Omental fat pad (tissue), 4 donors: ENCODE measurements around the gene IL1RAP. TPM values are rescaled to one million over a fixed set of nuclear protein-coding genes. Genes with fewer than 3 reads are reported as not detected.
"Not testable (repeated sequence)": the region's sequence is repeated elsewhere in the genome, so short reads cannot be mapped to it uniquely, and the experiment has no call there.

Source experiments
- ATAC-seq: fragments of 150-250 bp; one replicate; pipeline ENCODE4 v1.9.1; 2016; ENCODE audit warnings: mild to moderate bottlenecking, moderate library complexity; ENCODE audit not compliant: low FRiP score
- DNase-seq: peaks from one replicate; pipeline ENCODE4 v3.0.0-alpha.2; 2019; ENCODE audit warnings: low spot score
- total RNA-seq, 4 donors: library from RNA; depleted of rRNA; stranded (reverse); fragments of >200 nt; gene quantifications; one replicate each; pipeline ENCODE4 v1.1.0, GENCODE V29; 2016
- TF ChIP-seq, protein P1 (sequence below), 3 donors: fragments of 450-650 bp; IDR thresholded peaks; one replicate each; pipeline ENCODE4 v1.5.1; 2016 to 2017; ENCODE audit warnings: antibody characterized with exemption in 3 of 3, mild to moderate bottlenecking in 3 of 3, moderate library complexity in 2 of 3

IL1RAP gene
- total RNA-seq, 4 donors from 2014 or later, result 10.5 to 75.3 (median 23.4) TPM

DNA sequence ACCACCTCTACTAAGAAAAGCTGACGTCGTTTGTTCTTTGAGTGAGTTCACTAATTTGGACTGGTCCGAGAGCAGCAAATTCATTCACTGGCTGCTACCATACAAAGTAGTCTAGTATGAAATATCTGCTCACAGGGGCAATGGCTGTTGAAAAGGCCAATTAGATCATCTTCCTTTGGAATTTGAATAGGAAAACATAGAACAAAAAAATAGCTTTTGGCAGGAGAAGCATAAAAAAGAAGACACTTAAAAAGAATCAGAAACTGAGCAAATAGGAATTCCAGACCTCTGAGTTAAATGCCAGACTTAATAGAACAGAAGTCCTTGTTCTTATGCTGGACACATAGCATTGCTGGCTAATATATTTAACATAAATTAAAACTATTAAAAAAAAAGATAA is 159.3 kb downstream of the IL1RAP start:
- DNase-seq, result no peak
- no peak for ATAC-seq
- TF ChIP-seq, protein P1, sequence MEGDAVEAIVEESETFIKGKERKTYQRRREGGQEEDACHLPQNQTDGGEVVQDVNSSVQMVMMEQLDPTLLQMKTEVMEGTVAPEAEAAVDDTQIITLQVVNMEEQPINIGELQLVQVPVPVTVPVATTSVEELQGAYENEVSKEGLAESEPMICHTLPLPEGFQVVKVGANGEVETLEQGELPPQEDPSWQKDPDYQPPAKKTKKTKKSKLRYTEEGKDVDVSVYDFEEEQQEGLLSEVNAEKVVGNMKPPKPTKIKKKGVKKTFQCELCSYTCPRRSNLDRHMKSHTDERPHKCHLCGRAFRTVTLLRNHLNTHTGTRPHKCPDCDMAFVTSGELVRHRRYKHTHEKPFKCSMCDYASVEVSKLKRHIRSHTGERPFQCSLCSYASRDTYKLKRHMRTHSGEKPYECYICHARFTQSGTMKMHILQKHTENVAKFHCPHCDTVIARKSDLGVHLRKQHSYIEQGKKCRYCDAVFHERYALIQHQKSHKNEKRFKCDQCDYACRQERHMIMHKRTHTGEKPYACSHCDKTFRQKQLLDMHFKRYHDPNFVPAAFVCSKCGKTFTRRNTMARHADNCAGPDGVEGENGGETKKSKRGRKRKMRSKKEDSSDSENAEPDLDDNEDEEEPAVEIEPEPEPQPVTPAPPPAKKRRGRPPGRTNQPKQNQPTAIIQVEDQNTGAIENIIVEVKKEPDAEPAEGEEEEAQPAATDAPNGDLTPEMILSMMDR (IDR thresholded peaks at IDR 0.05), result no peak

DNA sequence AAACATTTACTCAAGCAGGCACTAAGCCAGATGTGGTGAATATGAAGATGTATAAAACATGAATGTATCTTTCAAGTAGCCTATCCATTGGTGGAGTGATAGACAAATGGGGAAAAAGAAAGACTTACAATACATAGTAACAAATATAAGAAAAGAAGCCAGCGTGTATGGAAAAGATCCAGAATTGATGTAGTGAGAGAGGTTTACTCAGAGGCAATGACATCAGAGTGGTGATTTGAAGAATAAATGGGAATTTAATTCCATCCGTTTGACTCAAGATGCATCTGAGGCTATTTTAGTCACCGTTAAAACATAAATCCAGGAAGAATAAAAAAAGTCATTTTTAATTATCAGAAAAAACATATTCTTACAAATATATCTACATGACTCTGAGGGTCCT is 162.6 kb downstream of the IL1RAP start:
- DNase-seq (no peak), ATAC-seq (no peak)
- TF ChIP-seq, protein P1 (IDR thresholded peaks at IDR 0.05), result no peak

DNA sequence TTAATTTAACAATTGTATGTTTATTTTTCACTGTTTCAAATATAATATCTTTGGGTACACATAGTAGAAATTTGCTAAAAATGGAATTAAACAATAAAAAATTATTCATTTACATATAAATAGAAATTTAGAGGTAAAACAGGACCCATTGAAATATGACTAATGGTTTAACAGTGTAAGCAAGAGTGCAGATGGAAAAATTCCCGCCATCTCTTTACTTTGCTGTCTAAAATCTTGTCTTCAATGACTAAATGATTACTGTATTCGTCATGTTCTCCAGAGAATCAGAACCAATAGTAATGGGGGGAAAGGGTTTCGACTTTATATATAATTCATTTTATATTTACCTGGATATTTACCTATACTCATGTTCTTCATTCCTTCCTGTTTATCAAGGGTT is 163.1 kb downstream of the IL1RAP start:
- TF ChIP-seq, protein P1 (IDR thresholded peaks at IDR 0.05), result no peak
- DNase-seq (no peak), ATAC-seq (no peak)

DNA sequence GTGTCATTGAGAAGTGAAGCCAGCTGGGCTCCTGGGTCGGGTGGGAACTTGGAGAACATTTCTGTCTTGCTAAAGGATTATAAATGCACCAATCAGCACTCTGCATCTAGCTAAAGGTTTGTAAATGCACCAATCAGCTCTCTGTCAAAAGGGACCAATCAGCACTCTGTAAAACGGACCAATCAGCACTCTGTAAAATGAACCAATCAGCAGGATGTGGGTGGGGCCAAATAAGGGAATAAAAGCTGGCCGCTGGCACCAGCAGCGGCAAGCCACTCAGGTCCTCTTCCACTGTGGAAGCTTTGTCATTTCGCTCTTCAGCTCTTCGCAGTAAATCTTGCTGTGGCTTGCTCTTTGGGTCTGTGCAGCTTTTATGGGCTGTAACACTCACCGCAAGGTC is 164.0 kb downstream of the IL1RAP start:
- ATAC-seq, DNase-seq: not testable (repeated sequence)

DNA sequence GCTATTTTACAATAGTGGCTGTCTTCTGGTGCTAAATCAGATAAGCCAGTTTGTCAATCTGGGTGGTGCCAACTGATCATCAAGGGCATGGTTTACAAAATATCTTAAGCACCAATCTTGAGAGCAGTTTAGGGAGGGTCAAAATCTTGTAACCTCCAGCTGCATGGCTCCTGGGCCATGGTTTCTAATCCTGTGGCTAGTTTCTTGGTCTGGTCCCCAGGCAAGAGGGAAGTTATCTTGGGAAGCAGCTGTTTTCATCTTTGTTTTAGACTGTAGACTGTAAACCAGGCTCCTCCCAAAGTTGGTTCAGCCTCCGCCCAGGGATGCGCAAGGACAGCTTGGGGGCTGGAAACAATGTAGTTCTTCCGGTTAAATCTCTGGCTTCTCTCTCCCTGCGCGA is 166.8 kb downstream of the IL1RAP start:
- TF ChIP-seq, protein P1 (IDR thresholded peaks at IDR 0.05), result no peak

DNA sequence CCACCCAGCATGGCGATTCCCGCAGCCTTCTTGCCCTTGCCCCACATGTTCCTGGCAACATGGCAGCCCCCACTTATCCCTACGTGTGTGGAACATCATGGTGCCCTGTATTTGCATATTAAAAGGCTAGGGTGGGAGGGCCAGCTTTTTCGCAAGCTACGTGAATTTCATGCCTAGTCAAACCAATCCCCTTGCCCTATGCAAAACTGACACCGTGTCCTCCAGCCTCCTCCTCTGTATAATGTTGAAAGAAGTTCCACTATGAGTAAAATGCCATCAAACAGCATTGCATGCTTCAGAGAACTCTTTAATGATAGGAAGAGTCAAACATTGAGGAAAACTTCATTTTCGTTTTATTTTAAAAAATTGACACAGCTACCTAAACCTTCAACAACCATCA is 170.9 kb downstream of the IL1RAP start:
- TF ChIP-seq, protein P1 (IDR thresholded peaks at IDR 0.05), result no peak
- DNase-seq (no peak), ATAC-seq (no peak)

More for the DNA sequence above, 166.8 kb downstream of the IL1RAP start:
- DNase-seq (no peak), ATAC-seq (no peak)

DNA sequence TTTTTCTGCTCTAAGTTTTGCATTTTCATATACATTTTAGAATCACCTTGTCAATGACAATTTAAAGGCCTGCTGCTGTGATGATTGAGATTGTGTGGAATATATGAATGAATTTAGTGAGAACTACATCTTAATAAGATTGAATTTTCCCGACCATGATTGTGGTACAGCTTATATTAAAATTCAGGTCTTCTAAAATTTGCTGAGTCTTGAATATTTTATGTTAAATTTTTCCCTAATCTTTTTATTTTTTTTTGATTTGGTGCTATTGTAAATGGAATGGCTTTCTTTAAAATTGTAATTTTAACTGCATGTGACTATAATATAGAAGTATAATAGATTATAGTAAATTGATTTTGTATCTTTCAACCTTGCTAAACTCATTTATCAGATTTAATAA is 172.1 kb downstream of the IL1RAP start:
- ATAC-seq (no peak), DNase-seq (no peak)
- TF ChIP-seq, protein P1 (IDR thresholded peaks at IDR 0.05), result no peak

DNA sequence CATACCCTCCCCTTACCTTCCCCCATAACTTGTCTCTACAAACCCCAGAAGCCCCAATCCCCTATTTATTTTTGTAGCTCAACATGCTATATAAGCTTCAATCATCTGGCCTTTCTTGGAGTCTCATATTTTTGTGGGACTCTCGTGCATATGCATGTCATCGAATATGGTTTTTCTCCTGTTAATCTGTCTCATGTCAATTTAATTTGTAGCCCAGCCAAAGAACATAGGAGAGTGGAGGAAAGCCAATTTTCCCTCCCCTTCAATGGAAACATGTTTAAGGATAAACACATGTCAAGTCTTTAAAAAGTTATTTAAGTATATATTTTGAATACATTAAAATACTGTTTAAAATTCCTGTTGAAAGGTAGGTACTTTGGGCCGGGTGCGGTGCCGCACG is 176.4 kb downstream of the IL1RAP start:
- TF ChIP-seq, protein P1 (IDR thresholded peaks at IDR 0.05), result no peak
- ATAC-seq (no peak), DNase-seq (no peak)
